ENCODE data around the gene STX11. TPM values are rescaled to one million over a fixed set of nuclear protein-coding genes. Genes with fewer than 3 reads are reported as not detected.
A peak's percentile ranks its signal among the peaks of the same experiment; 100 is the strongest.

Gene STX11
- total RNA-seq, 2 donors from 2014 or later: 22.3 to 25.9 TPM

GRCh38 chr6:144152334-144152900, 2.1 kb downstream of the STX11 start:
- no peaks in the 10 kb centered on the region for H3K27me3 Mint-ChIP-seq
- peak overlapping the region; percentile 96 for H3K27ac Mint-ChIP-seq
- H3K4me3 Mint-ChIP-seq: peak overlapping the region; percentile 97
- peaks cover 49% of the 10 kb centered on the region for H3K4me1 Mint-ChIP-seq
- H3K9me3 Mint-ChIP-seq: no peaks in the 10 kb centered on the region
- ATAC-seq (replicated peaks): no peak
- peaks cover 68% of the 10 kb centered on the region for H3K36me3 Mint-ChIP-seq (ENCODE audit: low read depth)

GRCh38 chr6:144153260-144153659, 2.9 kb downstream of the STX11 start:
- Mint-ChIP-seq H3K27me3 (no peaks in the 10 kb centered on the region), H3K36me3 (ENCODE audit: low read depth) (peaks cover 77% of the 10 kb centered on the region), H3K27ac (no peak overlapping the region), H3K4me1 (peaks cover 50% of the 10 kb centered on the region), H3K4me3 (peak overlapping the region; percentile 97), H3K9me3 (no peaks in the 10 kb centered on the region)
- ATAC-seq (replicated peaks): no peak

- Mint-ChIP-seq H3K4me3 (peak overlapping the region; percentile 97), H3K27ac (no peak overlapping the region), H3K9me3 (no peaks in the 10 kb centered on the region), H3K27me3 (no peaks in the 10 kb centered on the region), H3K36me3 (ENCODE audit: low read depth) (peaks cover 84% of the 10 kb centered on the region), H3K4me1 (peaks cover 51% of the 10 kb centered on the region)
- ATAC-seq (replicated peaks): no peak
Observed at GRCh38 chr6:144153971-144154370, 3.7 kb downstream of the STX11 start.

GRCh38 chr6:144155529-144155928, 5.2 kb downstream of the STX11 start:
- H3K36me3 Mint-ChIP-seq (ENCODE audit: low read depth): peaks cover 97% of the 10 kb centered on the region

GRCh38 chr6:144156338-144156737, 6.0 kb downstream of the STX11 start:
- H3K4me3 Mint-ChIP-seq: peak overlapping the region; percentile 97
- ATAC-seq (replicated peaks): peak; percentile 11
- no peaks in the 10 kb centered on the region for H3K9me3 Mint-ChIP-seq
- peaks cover 49% of the 10 kb centered on the region for H3K4me1 Mint-ChIP-seq
- peaks cover 90% of the 10 kb centered on the region for H3K36me3 Mint-ChIP-seq (ENCODE audit: low read depth)
- no peaks in the 10 kb centered on the region for H3K27me3 Mint-ChIP-seq
- H3K27ac Mint-ChIP-seq: peak overlapping the region; percentile 70

More at GRCh38 chr6:144155529-144155928, 5.2 kb downstream of the STX11 start:
- Mint-ChIP-seq H3K27ac (peak overlapping the region; percentile 60), H3K4me1 (peaks cover 52% of the 10 kb centered on the region), H3K9me3 (no peaks in the 10 kb centered on the region), H3K27me3 (no peaks in the 10 kb centered on the region), H3K4me3 (peak overlapping the region; percentile 97)
- peak; percentile 43 for ATAC-seq (replicated peaks)

- Mint-ChIP-seq H3K9me3 (no peaks in the 10 kb centered on the region), H3K36me3 (ENCODE audit: low read depth) (peaks cover 90% of the 10 kb centered on the region), H3K27me3 (no peaks in the 10 kb centered on the region), H3K27ac (peak overlapping the region; percentile 70), H3K4me1 (peaks cover 46% of the 10 kb centered on the region), H3K4me3 (peak overlapping the region; percentile 97)
- no peak for ATAC-seq (replicated peaks)
Observed at GRCh38 chr6:144156991-144157390, 6.7 kb downstream of the STX11 start.

- no peak for ATAC-seq (replicated peaks)
- Mint-ChIP-seq H3K27me3 (no peaks in the 10 kb centered on the region), H3K27ac (no peak overlapping the region), H3K36me3 (ENCODE audit: low read depth) (peaks cover 89% of the 10 kb centered on the region), H3K4me3 (no peak overlapping the region), H3K9me3 (no peaks in the 10 kb centered on the region), H3K4me1 (peaks cover 43% of the 10 kb centered on the region)
Observed at GRCh38 chr6:144158133-144158532, 7.8 kb downstream of the STX11 start.

- no peak for ATAC-seq (replicated peaks)
- H3K36me3 Mint-ChIP-seq (ENCODE audit: low read depth): peaks cover 84% of the 10 kb centered on the region
- no peak overlapping the region for H3K27ac Mint-ChIP-seq
- no peaks in the 10 kb centered on the region for H3K27me3 Mint-ChIP-seq
- H3K9me3 Mint-ChIP-seq: no peaks in the 10 kb centered on the region
- peaks cover 35% of the 10 kb centered on the region for H3K4me1 Mint-ChIP-seq
- H3K4me3 Mint-ChIP-seq: no peak overlapping the region
Observed at GRCh38 chr6:144159223-144159622, 8.9 kb downstream of the STX11 start.

- Mint-ChIP-seq H3K9me3 (no peaks in the 10 kb centered on the region), H3K36me3 (ENCODE audit: low read depth) (peaks cover 80% of the 10 kb centered on the region), H3K27ac (no peak overlapping the region), H3K4me1 (peaks cover 30% of the 10 kb centered on the region), H3K27me3 (no peaks in the 10 kb centered on the region), H3K4me3 (no peak overlapping the region)
- ATAC-seq (replicated peaks): no peak
Observed at GRCh38 chr6:144159742-144160141, 9.4 kb downstream of the STX11 start.

- Mint-ChIP-seq H3K4me1 (peaks cover 23% of the 10 kb centered on the region), H3K4me3 (no peak overlapping the region), H3K9me3 (no peaks in the 10 kb centered on the region), H3K36me3 (ENCODE audit: low read depth) (peaks cover 73% of the 10 kb centered on the region), H3K27me3 (no peaks in the 10 kb centered on the region), H3K27ac (no peak overlapping the region)
- ATAC-seq (replicated peaks): no peak
Observed at GRCh38 chr6:144160431-144161005, 10.2 kb downstream of the STX11 start.

- Mint-ChIP-seq H3K4me1 (peaks cover 11% of the 10 kb centered on the region), H3K27me3 (no peaks in the 10 kb centered on the region), H3K4me3 (no peak overlapping the region), H3K27ac (no peak overlapping the region), H3K36me3 (ENCODE audit: low read depth) (peaks cover 71% of the 10 kb centered on the region), H3K9me3 (no peaks in the 10 kb centered on the region)
- ATAC-seq (replicated peaks): no peak
Observed at GRCh38 chr6:144161975-144162374, 11.7 kb downstream of the STX11 start.

GRCh38 chr6:144162977-144163376, 12.7 kb downstream of the STX11 start:
- no peaks in the 10 kb centered on the region for H3K27me3 Mint-ChIP-seq
- peaks cover 71% of the 10 kb centered on the region for H3K36me3 Mint-ChIP-seq (ENCODE audit: low read depth)
- no peak overlapping the region for H3K4me3 Mint-ChIP-seq
- H3K4me1 Mint-ChIP-seq: peaks cover 5% of the 10 kb centered on the region
- ATAC-seq (replicated peaks): no peak
- no peaks in the 10 kb centered on the region for H3K9me3 Mint-ChIP-seq
- no peak overlapping the region for H3K27ac Mint-ChIP-seq

GRCh38 chr6:144165784-144166183, 15.5 kb downstream of the STX11 start:
- Mint-ChIP-seq H3K9me3 (no peaks in the 10 kb centered on the region), H3K27ac (no peak overlapping the region), H3K4me1 (peaks cover 9% of the 10 kb centered on the region), H3K4me3 (no peak overlapping the region), H3K27me3 (no peaks in the 10 kb centered on the region), H3K36me3 (ENCODE audit: low read depth) (peaks cover 75% of the 10 kb centered on the region)
- ATAC-seq (replicated peaks): no peak

- Mint-ChIP-seq H3K27me3 (no peaks in the 10 kb centered on the region), H3K9me3 (no peaks in the 10 kb centered on the region), H3K36me3 (ENCODE audit: low read depth) (peaks cover 85% of the 10 kb centered on the region), H3K27ac (no peak overlapping the region), H3K4me1 (peaks cover 9% of the 10 kb centered on the region), H3K4me3 (no peak overlapping the region)
- no peak for ATAC-seq (replicated peaks)
Observed at GRCh38 chr6:144170044-144170443, 19.7 kb downstream of the STX11 start.

- H3K27ac Mint-ChIP-seq: no peak overlapping the region
- peaks cover 88% of the 10 kb centered on the region for H3K36me3 Mint-ChIP-seq (ENCODE audit: low read depth)
- no peak for ATAC-seq (replicated peaks)
- H3K4me1 Mint-ChIP-seq: peaks cover 9% of the 10 kb centered on the region
- no peaks in the 10 kb centered on the region for H3K27me3 Mint-ChIP-seq
- H3K9me3 Mint-ChIP-seq: no peaks in the 10 kb centered on the region
- no peak overlapping the region for H3K4me3 Mint-ChIP-seq
Observed at GRCh38 chr6:144171406-144171805, 21.1 kb downstream of the STX11 start.
